C4-2B (cell line): ENCODE results near the gene PDE2A.

Experiments used
- CTCF ChIP-seq: fragments of 450-650 bp; conservative IDR thresholded peaks from 2 replicates; pipeline ENCODE4 v1.5.1; 2017; ENCODE audit warnings: mild to moderate bottlenecking
- ZFX ChIP-seq: fragments of 450-650 bp; IDR thresholded peaks from 2 replicates; pipeline ENCODE4 v1.6.1; 2017

- TF ChIP-seq CTCF (peak; percentile 98), ZFX (no peak)
Measured at GRCh38 chr11:72642884-72643522, 31.2 kb downstream of the PDE2A start.
